ENCODE data around the gene EFCAB10. TPM values are rescaled to one million over a fixed set of nuclear protein-coding genes. Genes with fewer than 3 reads are reported as not detected.

Gene EFCAB10, protein sequence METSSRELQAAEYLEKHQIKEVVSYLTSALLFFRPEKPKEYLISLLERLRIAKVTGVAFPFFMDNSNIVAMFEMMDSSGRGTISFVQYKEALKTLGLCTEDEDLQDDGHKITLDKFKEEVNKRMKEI
- total RNA-seq = not detected

DNA sequence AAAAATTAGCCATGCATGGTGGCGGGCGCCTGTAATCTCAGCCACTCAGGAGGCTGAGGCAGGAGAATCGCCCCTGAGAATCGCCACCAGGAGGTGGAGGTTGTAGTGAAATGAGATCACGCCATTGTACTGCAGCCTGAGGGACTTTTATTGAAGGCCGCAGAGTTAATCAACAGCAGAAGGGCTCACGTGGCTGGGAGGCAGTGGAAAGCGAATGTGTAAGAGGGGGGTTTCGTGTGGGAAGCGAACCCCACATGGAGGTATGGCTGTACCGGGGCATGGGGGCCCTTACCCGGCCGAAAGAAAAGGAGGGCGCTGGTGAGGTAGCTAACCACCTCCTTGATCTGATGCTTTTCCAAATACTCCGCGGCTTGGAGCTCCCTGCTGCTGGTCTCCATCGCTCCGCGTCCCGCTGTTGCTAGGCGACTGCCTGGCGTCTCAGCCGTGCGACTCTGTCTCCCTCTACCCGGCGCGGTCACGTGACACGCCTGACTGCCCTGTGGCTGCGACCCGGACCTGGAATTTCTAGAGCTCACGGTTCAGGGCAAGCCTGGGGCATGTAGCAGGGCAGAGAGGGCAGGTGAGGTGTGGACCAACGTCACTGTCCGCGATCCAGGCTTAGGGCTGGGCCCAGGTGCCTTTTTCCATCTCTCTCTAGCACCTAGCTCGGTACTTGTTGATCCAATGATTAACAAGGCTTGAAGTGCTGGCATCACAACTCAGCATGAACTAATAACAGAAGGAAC lies at the start of gene EFCAB10:
EFCAB10 (minus strand) TSS at position 428 of the 746 bp plus-strand sequence; CDS start at position 398, 30 bp downstream.
- H3K9me3 ChIP-seq = peaks cover 0 to 4% of the 10 kb centered on the region in 2 donors
- peak within 1 kb of the TSS in 1 of 2 donors; percentile 37 for H3K4me3 ChIP-seq
- DNase-seq (ENCODE audit: low spot score) = peak; percentile 60
- no peak within 1 kb of the TSS for H3K27ac ChIP-seq
- H3K4me1 ChIP-seq = peaks cover 0 to 7% of the 10 kb centered on the region in 2 donors
- H3K27me3 ChIP-seq = no peaks in the 10 kb centered on the region
- no peaks in the 10 kb centered on the region for H3K36me3 ChIP-seq
- TF ChIP-seq, protein P1, sequence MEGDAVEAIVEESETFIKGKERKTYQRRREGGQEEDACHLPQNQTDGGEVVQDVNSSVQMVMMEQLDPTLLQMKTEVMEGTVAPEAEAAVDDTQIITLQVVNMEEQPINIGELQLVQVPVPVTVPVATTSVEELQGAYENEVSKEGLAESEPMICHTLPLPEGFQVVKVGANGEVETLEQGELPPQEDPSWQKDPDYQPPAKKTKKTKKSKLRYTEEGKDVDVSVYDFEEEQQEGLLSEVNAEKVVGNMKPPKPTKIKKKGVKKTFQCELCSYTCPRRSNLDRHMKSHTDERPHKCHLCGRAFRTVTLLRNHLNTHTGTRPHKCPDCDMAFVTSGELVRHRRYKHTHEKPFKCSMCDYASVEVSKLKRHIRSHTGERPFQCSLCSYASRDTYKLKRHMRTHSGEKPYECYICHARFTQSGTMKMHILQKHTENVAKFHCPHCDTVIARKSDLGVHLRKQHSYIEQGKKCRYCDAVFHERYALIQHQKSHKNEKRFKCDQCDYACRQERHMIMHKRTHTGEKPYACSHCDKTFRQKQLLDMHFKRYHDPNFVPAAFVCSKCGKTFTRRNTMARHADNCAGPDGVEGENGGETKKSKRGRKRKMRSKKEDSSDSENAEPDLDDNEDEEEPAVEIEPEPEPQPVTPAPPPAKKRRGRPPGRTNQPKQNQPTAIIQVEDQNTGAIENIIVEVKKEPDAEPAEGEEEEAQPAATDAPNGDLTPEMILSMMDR (IDR thresholded peaks at IDR 0.05) = no peak

DNA sequence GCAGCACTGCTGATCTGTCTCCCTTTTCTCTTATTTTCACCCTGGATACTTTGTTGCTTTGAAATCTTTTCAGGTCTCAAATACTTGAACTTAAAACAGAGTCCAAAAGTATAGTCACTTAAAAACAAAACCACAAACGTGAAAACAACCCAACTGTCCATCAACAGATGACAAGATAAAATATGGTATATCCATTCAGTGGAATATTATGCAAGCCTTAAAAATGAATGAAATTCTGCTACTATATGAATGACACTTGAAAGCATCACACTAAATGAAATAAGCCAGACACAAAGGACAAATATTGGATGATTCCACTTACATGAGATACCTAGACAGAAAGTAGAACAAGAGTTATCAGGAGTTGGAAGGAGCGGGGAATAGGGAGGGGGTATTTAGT lies 44.7 kb upstream of the EFCAB10 start:
- Histone ChIP-seq H3K36me3 (peaks cover 7% of the 10 kb centered on the region), H3K27me3 (no peaks in the 10 kb centered on the region), H3K4me3 (no peak overlapping the region), H3K4me1 (peaks cover 0 to 9% of the 10 kb centered on the region in 2 donors), H3K9me3 (no peaks in the 10 kb centered on the region), H3K27ac (no peak overlapping the region)
- TF ChIP-seq, protein P1 (IDR thresholded peaks at IDR 0.05) = no peak
- DNase-seq (ENCODE audit: low spot score) = no peak

DNA sequence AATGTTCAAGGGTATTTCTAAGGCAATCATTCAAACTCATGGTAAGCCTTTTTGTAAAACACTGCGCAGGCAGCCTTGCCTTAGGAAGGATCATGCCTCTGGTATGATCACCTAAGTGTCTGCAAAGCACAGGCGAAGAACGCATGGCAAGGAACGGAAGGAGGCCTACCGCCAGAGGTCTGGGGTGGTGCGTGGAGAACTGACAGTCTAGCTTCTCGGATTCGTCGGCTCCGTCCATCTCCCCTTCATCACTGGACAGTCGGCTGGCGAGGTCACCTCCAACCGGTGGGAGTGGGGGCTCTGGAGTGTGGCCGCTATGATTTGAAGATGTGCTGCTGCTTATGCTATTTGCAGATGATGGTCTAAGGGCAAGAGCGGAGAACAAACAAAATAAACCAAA lies 42.6 kb upstream of the EFCAB10 start:
- Histone ChIP-seq H3K4me3 (no peak overlapping the region), H3K4me1 (peaks cover 0 to 10% of the 10 kb centered on the region in 2 donors), H3K9me3 (no peaks in the 10 kb centered on the region), H3K27me3 (no peaks in the 10 kb centered on the region), H3K36me3 (no peaks in the 10 kb centered on the region), H3K27ac (no peak overlapping the region)
- TF ChIP-seq, protein P1 (IDR thresholded peaks at IDR 0.05) = no peak
- no peak for DNase-seq (ENCODE audit: low spot score)

DNA sequence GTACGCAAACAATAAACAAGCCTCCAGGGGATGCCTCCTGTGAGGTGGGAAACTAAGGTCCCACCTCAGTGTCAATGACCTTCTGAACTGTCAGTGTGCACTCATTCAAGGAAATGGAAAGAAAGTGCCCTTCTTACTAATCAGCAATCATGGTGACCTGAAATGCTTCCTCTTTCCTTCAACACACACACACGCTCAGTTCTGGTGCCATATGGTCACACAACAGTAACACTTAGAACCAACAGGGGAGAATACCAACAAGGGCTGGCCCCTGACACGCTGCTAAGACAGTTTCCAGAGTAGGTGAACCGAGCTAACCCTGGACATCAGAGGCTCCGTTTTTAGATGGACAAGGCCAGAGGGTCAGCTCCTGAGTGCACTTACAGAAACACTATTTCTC lies 42.1 kb upstream of the EFCAB10 start:
- TF ChIP-seq, protein P1 (IDR thresholded peaks at IDR 0.05) = no peak
- DNase-seq (ENCODE audit: low spot score) = no peak
- H3K36me3 ChIP-seq = no peaks in the 10 kb centered on the region

DNA sequence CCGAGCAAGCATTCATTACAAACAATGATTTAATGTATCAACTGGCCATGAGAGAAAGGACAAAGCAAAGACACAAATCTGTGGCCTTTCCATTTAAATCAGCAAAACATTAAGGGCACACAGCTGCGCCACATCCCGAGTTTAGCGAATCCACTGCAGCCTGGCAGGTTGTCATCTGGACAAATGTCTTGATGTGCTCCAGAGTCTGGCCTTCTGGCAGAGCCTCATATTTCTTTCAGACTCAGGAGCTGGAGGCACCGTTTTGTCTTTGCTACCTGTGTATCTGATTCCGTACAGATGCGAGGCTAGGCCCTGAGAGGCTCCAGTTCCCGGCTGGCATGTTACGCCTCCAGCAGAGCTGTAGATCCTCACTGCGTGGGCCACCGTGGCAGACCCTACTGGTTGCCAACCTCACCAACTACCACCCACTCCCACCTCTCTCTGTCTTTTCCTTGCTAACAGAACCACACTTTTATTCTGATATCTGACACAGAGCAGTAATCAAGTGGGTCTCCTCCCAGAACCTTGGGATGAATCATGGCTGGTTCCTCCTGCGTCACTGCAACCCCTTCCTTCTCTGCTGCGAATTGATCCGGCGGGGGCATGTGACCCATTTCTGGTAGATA lies 40.9 kb upstream of the EFCAB10 start:
- Histone ChIP-seq H3K36me3 (no peaks in the 10 kb centered on the region), H3K27ac (no peak overlapping the region), H3K4me1 (peaks cover 0 to 10% of the 10 kb centered on the region in 2 donors), H3K9me3 (no peaks in the 10 kb centered on the region), H3K4me3 (no peak overlapping the region), H3K27me3 (no peaks in the 10 kb centered on the region)
- TF ChIP-seq, protein P1 (IDR thresholded peaks at IDR 0.05) = no peak
- DNase-seq (ENCODE audit: low spot score) = no peak

More for the DNA sequence above, 42.1 kb upstream of the EFCAB10 start:
- Histone ChIP-seq H3K4me3 (no peak overlapping the region), H3K27ac (no peak overlapping the region), H3K9me3 (no peaks in the 10 kb centered on the region), H3K4me1 (peaks cover 0 to 10% of the 10 kb centered on the region in 2 donors), H3K27me3 (no peaks in the 10 kb centered on the region)
